Mesenchymal stem cell (in vitro differentiated cells and primary cell): ENCODE measurements around the gene EP400.
"Not testable (repeated sequence)": the region's sequence is repeated elsewhere in the genome, so short reads cannot be mapped to it uniquely, and the experiment has no call there.

Source experiments
- DNase-seq: peaks from one replicate; pipeline ENCODE4 v3.0.0-alpha.2; 2013
- H2AFZ ChIP-seq: one replicate; pipeline ENCODE4 v1.6.1; 2013; ENCODE audit warnings: low read depth, mild to moderate bottlenecking, control low read depth, inconsistent platforms, low read length, moderate library complexity
- H2AK5ac ChIP-seq: 2 replicates; pipeline ENCODE4 v1.6.1; 2013; ENCODE audit warnings: low read length, moderate library complexity, mild to moderate bottlenecking, inconsistent platforms; ENCODE audit not compliant: severe bottlenecking
- H2BK120ac ChIP-seq: one replicate; pipeline ENCODE4 v1.6.1; 2013; ENCODE audit warnings: low read depth, mild to moderate bottlenecking, inconsistent platforms, low read length, moderate library complexity
- H2BK12ac ChIP-seq, 2 experiments: one replicate each; pipeline ENCODE4 v1.6.1; 2013; ENCODE audit warnings: inconsistent platforms in 2 of 2, low read length in 2 of 2, mild to moderate bottlenecking in 2 of 2, moderate library complexity in 2 of 2, control low read depth in 1 of 2
- H2BK15ac ChIP-seq: one replicate; pipeline ENCODE4 v1.6.1; 2013; ENCODE audit warnings: mild to moderate bottlenecking, low read depth, inconsistent platforms; ENCODE audit not compliant: poor library complexity, severe bottlenecking
- H2BK5ac ChIP-seq: 2 replicates; pipeline ENCODE4 v1.6.1; 2013; ENCODE audit warnings: low read depth, mild to moderate bottlenecking, low read length, control low read depth, inconsistent platforms; ENCODE audit not compliant: poor library complexity, severe bottlenecking
- H3K14ac ChIP-seq, 2 experiments: one replicate each; pipeline ENCODE4 v1.6.1; 2013; ENCODE audit warnings: inconsistent platforms in 2 of 2, low read length in 2 of 2, control low read depth in 1 of 2, mild to moderate bottlenecking in 1 of 2, moderate library complexity in 1 of 2
- H3K18ac ChIP-seq, 2 experiments: one replicate each; pipeline ENCODE4 v1.6.1; 2013; ENCODE audit warnings: inconsistent platforms in 2 of 2, low read length in 2 of 2, control low read depth in 1 of 2, low read depth in 1 of 2, mild to moderate bottlenecking in 1 of 2
- H3K23ac ChIP-seq, 2 experiments: one replicate each; pipeline ENCODE4 v1.6.1; 2013; ENCODE audit warnings: inconsistent platforms in 2 of 2, low read length in 2 of 2, mild to moderate bottlenecking in 2 of 2, moderate library complexity in 2 of 2, control low read depth in 1 of 2
- H3K27ac ChIP-seq: 2 replicates; pipeline ENCODE4 v1.5.1; 2013; ENCODE audit warnings: mild to moderate bottlenecking, moderate library complexity, low read length, control low read depth, inconsistent platforms; ENCODE audit not compliant: poor library complexity, severe bottlenecking
- H3K27me3 ChIP-seq, 2 experiments: 2 replicates each; pipeline versions ENCODE4 v1.6.1 to v1.7.0; 2013; ENCODE audit warnings: low read length in 2 of 2, mild to moderate bottlenecking in 2 of 2, moderate library complexity in 2 of 2, control low read depth in 1 of 2, inconsistent platforms in 1 of 2; ENCODE audit not compliant: control insufficient read depth in 1 of 2, insufficient read depth in 1 of 2
- H3K36me3 ChIP-seq, 2 experiments: 2 replicates each; pipeline versions ENCODE4 v1.6.1 to v1.7.0; 2013; ENCODE audit warnings: low read length in 2 of 2, control low read depth in 1 of 2, inconsistent platforms in 1 of 2, low read depth in 1 of 2, mild to moderate bottlenecking in 1 of 2; ENCODE audit not compliant: insufficient read depth in 2 of 2, control insufficient read depth in 1 of 2
- H3K4ac ChIP-seq, 2 experiments: one replicate each; pipeline ENCODE4 v1.6.1; 2013; ENCODE audit warnings: inconsistent platforms in 2 of 2, low read length in 2 of 2, mild to moderate bottlenecking in 2 of 2, moderate library complexity in 2 of 2, control low read depth in 1 of 2, low read depth in 1 of 2
- H3K4me1 ChIP-seq: 2 replicates; pipeline ENCODE4 v1.6.1; 2013; ENCODE audit warnings: low read depth, low read length, control low read depth; ENCODE audit not compliant: control insufficient read depth, insufficient read depth
- H3K4me2 ChIP-seq: 2 replicates; pipeline ENCODE4 v1.6.1; 2013; ENCODE audit warnings: low read length, mild to moderate bottlenecking, inconsistent platforms; ENCODE audit not compliant: poor library complexity, severe bottlenecking
- H3K4me3 ChIP-seq, 2 experiments: 2 replicates each; pipeline versions ENCODE4 v1.5.1 to v1.7.0; 2013; ENCODE audit warnings: low read length in 2 of 2, mild to moderate bottlenecking in 2 of 2, control low read depth in 1 of 2, low read depth in 1 of 2; ENCODE audit not compliant: insufficient read depth in 1 of 2
- H3K79me1 ChIP-seq: replicated peaks from 2 replicates; pipeline ENCODE4 v1.6.1; 2013; ENCODE audit warnings: mild to moderate bottlenecking, control low read depth, low read length, inconsistent platforms; ENCODE audit not compliant: poor library complexity, severe bottlenecking
- H3K9ac ChIP-seq: 2 replicates; pipeline ENCODE4 v1.7.0; 2013; ENCODE audit warnings: mild to moderate bottlenecking, low read length, moderate library complexity
- H3K9me3 ChIP-seq: 2 replicates; pipeline ENCODE4 v1.7.0; 2013; ENCODE audit warnings: mild to moderate bottlenecking, low read length; ENCODE audit not compliant: control insufficient read depth
- H4K8ac ChIP-seq: one replicate; pipeline ENCODE4 v1.6.1; 2013; ENCODE audit warnings: inconsistent platforms, mild to moderate bottlenecking, low read length, moderate library complexity
- H4K91ac ChIP-seq: one replicate; pipeline ENCODE4 v1.6.1; 2013; ENCODE audit warnings: mild to moderate bottlenecking, low read length, inconsistent platforms
- WGBS: methylation state at CpG from one replicate; pipeline ENCODE4 v1.1.7; 2013; ENCODE audit warnings: mixed read lengths; 5-methylcytosine and 5-hydroxymethylcytosine counted together

The EP400 gene

GRCh38 chr12:131947482-131948027, 2.2 kb upstream of the EP400 start:
- no peak overlapping the region for H2AFZ ChIP-seq
- 83% methylated on average over 8 of the region's 8 CpGs for WGBS

DNA sequence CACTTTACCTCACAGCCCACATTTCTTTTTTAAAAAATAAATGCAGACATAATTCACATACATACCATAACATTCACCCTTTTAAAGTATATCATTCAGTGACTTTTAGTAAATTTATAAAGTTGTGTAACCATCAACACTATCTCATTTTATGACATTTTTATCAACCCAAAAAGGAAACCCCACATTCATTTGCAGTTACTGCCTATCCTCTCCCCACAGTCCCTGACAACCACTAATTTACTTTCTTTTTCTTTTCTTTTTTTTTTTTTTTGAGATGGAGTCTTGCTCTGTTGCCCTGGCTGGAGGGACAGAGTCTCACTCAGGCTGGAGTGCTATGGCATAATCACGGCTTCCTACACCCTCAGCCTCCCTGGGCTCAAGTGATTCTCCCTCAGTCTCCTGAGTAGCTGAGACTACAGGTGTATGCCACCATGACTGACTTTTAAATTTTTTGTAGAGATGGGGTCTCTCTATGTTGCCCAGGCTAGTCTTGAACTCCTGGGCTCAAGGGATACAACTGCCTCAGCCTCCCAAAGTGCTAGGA, 1.5 kb upstream of the EP400 start:
- Histone ChIP-seq H3K18ac (no peak overlapping the region), H3K4me1 (peaks cover 15% of the 10 kb centered on the region), H3K27me3 (no peaks in the 10 kb centered on the region), H2AK5ac (no peak overlapping the region), H2AFZ (no peak overlapping the region), H3K23ac (no peak overlapping the region), H3K36me3 (peaks cover 17 to 19% of the 10 kb centered on the region in 2 experiments), H3K9me3 (no peaks in the 10 kb centered on the region), H2BK120ac (no peak overlapping the region), H3K4me3 (no peak overlapping the region), H3K4ac (no peak overlapping the region), H3K4me2 (no peak overlapping the region), H2BK12ac (no peak overlapping the region), H3K9ac (peak overlapping the region; percentile 8), H4K91ac (no peak overlapping the region), H4K8ac (no peak overlapping the region), H3K14ac (no peak overlapping the region), H3K79me1 (peaks cover 11% of the 10 kb centered on the region), H2BK5ac (no peak overlapping the region), H3K27ac (no peak overlapping the region), H2BK15ac (no peak overlapping the region)
- no peak for DNase-seq
- WGBS, result no CpG with 5 or more reads among the region's 1 CpG

More at GRCh38 chr12:131947482-131948027, 2.2 kb upstream of the EP400 start:
- no peak overlapping the region for H2BK120ac ChIP-seq
- H2BK5ac ChIP-seq, result no peak overlapping the region
- DNase-seq, result no peak
- H3K9ac ChIP-seq, result no peak overlapping the region
- H3K4me1 ChIP-seq, result peaks cover 15% of the 10 kb centered on the region
- H3K18ac ChIP-seq, result no peak overlapping the region
- peaks cover 23 to 26% of the 10 kb centered on the region in 2 experiments for H3K36me3 ChIP-seq
- no peak overlapping the region for H2AK5ac ChIP-seq
- H3K4me2 ChIP-seq, result no peak overlapping the region
- H3K4me3 ChIP-seq, result no peak overlapping the region
- no peak overlapping the region for H3K14ac ChIP-seq
- no peaks in the 10 kb centered on the region for H3K9me3 ChIP-seq
- no peak overlapping the region for H3K23ac ChIP-seq
- no peak overlapping the region for H2BK12ac ChIP-seq
- H3K79me1 ChIP-seq, result peaks cover 17% of the 10 kb centered on the region
- H3K27me3 ChIP-seq, result no peaks in the 10 kb centered on the region
- no peak overlapping the region for H3K27ac ChIP-seq
- H4K8ac ChIP-seq, result no peak overlapping the region
- no peak overlapping the region for H3K4ac ChIP-seq
- no peak overlapping the region for H2BK15ac ChIP-seq
- H4K91ac ChIP-seq, result no peak overlapping the region

- H3K4me3 ChIP-seq, result peak overlapping the region; percentile 80 to 97
- H4K91ac ChIP-seq, H3K9me3 ChIP-seq, DNase-seq, H2AK5ac ChIP-seq, H2BK5ac ChIP-seq, H2BK120ac ChIP-seq, H3K79me1 ChIP-seq, H3K14ac ChIP-seq, H3K23ac ChIP-seq, H3K27me3 ChIP-seq, H2BK12ac ChIP-seq: not testable (repeated sequence)
- H3K9ac ChIP-seq, result peak overlapping the region; percentile 85
- WGBS, result 85% methylated on average over 23 of the region's 23 CpGs
- peak overlapping the region; percentile 59 for H3K4me2 ChIP-seq
- peak overlapping the region; percentile 99 for H2AFZ ChIP-seq
- H3K36me3 ChIP-seq, result peaks cover 11 to 14% of the 10 kb centered on the region in 2 experiments
- H3K4me1 ChIP-seq, result peaks cover 15% of the 10 kb centered on the region
- peak overlapping the region; percentile 44 for H2BK15ac ChIP-seq
- peak overlapping the region; percentile 39 for H3K27ac ChIP-seq
- peak overlapping the region in 1 of 2 experiments; percentile 54 for H3K4ac ChIP-seq
- peak overlapping the region; percentile 47 for H4K8ac ChIP-seq
- H3K18ac ChIP-seq, result peak overlapping the region; percentile 40 to 93
Observed at GRCh38 chr12:131948713-131949430, 870 bp upstream of the EP400 start.

DNA sequence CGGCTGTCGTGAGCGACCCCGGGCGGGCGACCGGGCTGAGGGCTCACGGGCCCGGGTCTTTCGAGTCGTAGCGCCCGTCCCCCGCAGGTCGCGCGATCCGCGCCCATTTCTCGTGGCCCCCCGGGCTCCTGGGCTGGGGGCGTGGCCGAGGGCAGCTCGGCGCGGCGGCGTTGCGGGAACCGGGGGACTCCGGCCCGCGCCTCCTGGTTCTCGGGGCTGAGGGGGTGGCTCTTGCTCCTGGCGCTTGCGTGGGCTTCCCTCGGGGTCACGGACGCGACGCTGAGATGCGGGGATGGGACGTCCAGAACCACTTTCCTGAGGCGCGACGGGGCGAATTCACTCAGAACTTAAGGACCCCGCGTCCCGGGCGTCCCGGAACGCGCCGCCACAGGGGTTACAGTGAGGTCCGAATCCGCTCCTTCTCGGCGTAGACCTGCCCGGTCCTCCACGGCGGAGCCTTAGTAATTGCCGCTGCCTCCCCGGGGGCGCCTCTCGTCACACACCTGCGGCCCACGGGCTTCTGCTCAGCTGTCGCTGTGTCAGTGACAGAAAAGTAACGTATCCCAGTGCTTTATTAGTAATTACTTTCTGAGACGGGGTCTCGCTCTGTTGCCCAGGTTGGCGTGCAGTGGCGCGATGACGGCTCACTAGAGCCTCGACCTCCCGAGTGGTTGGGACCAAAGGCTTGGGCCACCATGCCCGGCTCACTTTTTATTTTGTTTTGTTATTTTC, 606 bp downstream of the EP400 start:
- H3K36me3 ChIP-seq, result no peaks in the 10 kb centered on the region
- H2BK120ac ChIP-seq, result peak overlapping the region; percentile 75
- no peak overlapping the region for H3K27ac ChIP-seq
- no peak overlapping the region for H2BK12ac ChIP-seq
- WGBS, result 4% methylated on average over 59 of the region's 79 CpGs
- H3K4me2 ChIP-seq, result peak overlapping the region; percentile 85
- H4K8ac ChIP-seq, result peak overlapping the region; percentile 66
- H2BK15ac ChIP-seq, result no peak overlapping the region
- H2AK5ac ChIP-seq, result no peak overlapping the region
- peaks cover 13% of the 10 kb centered on the region for H3K4me1 ChIP-seq
- no peaks in the 10 kb centered on the region for H3K27me3 ChIP-seq
- H2AFZ ChIP-seq, result peak overlapping the region; percentile 86
- no peaks in the 10 kb centered on the region for H3K9me3 ChIP-seq
- H2BK5ac ChIP-seq, result peak overlapping the region; percentile 82
- peak overlapping the region; percentile 88 to 97 for H3K4me3 ChIP-seq
- peak overlapping the region; percentile 61 to 87 for H3K4ac ChIP-seq
- peak overlapping the region in 1 of 2 experiments; percentile 96 for H3K23ac ChIP-seq
- peak; percentile 40 for DNase-seq
- H3K14ac ChIP-seq, result peak overlapping the region in 1 of 2 experiments; percentile 93
- peak overlapping the region; percentile 90 for H3K9ac ChIP-seq
- peaks cover 4% of the 10 kb centered on the region for H3K79me1 ChIP-seq
- peak overlapping the region; percentile 85 for H4K91ac ChIP-seq
- H3K18ac ChIP-seq, result peak overlapping the region; percentile 79 to 96
